Lung (tissue), 12 donors: ENCODE results near the gene FAM117B. TPM values are rescaled to one million over a fixed set of nuclear protein-coding genes. Genes with fewer than 3 reads are reported as not detected.

Experiments used
- ATAC-seq: fragments of 200-7000 bp; cut with Tn5 transposase; one replicate; pipeline ENCODE4 v1.9.1; 2020; ENCODE audit warnings: moderate number of reproducible peaks; ENCODE audit not compliant: insufficient read depth, low FRiP score
- DNase-seq, 3 donors: peaks; one replicate each; pipeline ENCODE4 v3.0.0-alpha.2; 2013 to 2017
- H3K27ac ChIP-seq, 2 donors: one replicate each; pipeline ENCODE4 v1.5.1; 2013; ENCODE audit warnings: mild to moderate bottlenecking in 2 of 2, moderate library complexity in 2 of 2, control low read depth in 1 of 2, inconsistent platforms in 1 of 2, low read depth in 1 of 2, low read length in 1 of 2
- H3K27me3 ChIP-seq, 3 donors: one replicate each; pipeline ENCODE4 v1.5.1; 2013; ENCODE audit warnings: low read length in 2 of 3; ENCODE audit not compliant: control insufficient read depth in 3 of 3, insufficient read depth in 3 of 3
- H3K36me3 ChIP-seq, 4 donors: one replicate each; pipeline ENCODE4 v1.5.1; 2013; ENCODE audit warnings: low read length in 4 of 4, mild to moderate bottlenecking in 1 of 4, moderate library complexity in 1 of 4; ENCODE audit not compliant: control insufficient read depth in 4 of 4, insufficient read depth in 4 of 4
- H3K4me1 ChIP-seq, 5 donors: one replicate each; pipeline ENCODE4 v1.5.1; 2013; ENCODE audit warnings: low read length in 5 of 5, mild to moderate bottlenecking in 2 of 5, moderate library complexity in 1 of 5; ENCODE audit not compliant: control insufficient read depth in 5 of 5, insufficient read depth in 5 of 5
- H3K4me3 ChIP-seq: one replicate; pipeline ENCODE4 v1.5.1; 2013; ENCODE audit warnings: mild to moderate bottlenecking, control low read depth, moderate library complexity
- H3K9ac ChIP-seq, 2 donors: one replicate each; pipeline ENCODE4 v1.5.1; 2013; ENCODE audit warnings: low read length in 2 of 2, control low read depth in 1 of 2; ENCODE audit not compliant: insufficient read depth in 1 of 2
- H3K9me3 ChIP-seq, 4 donors: one replicate each; pipeline ENCODE4 v1.5.1; 2013; ENCODE audit warnings: low read length in 3 of 4, mild to moderate bottlenecking in 1 of 4, moderate library complexity in 1 of 4; ENCODE audit not compliant: control insufficient read depth in 4 of 4, insufficient read depth in 3 of 4
- CTCF ChIP-seq: IDR thresholded peaks from 2 replicates; pipeline ENCODE4 v1.5.1; 2012; ENCODE audit warnings: mild to moderate bottlenecking; ENCODE audit errors: control extremely low read depth, extremely low read depth
- WGBS, 2 donors: extraction: QIAGEN DNeasy Blood & Tissue Kit; methylation state at CpG; one replicate each; pipeline ENCODE4 v1.1.7; 2013; 5-methylcytosine and 5-hydroxymethylcytosine counted together
- polyA plus RNA-seq, 2 donors: library from polyadenylated mRNA; stranded (reverse); fragments of 200-250 nt; gene quantifications; one replicate each; pipeline ENCODE4 v1.2.1, GENCODE V29; 2013
- total RNA-seq, 2 donors: library from RNA; depleted of rRNA in 1 of 2; stranded (reverse); fragments of >200 nt in 1 of 2; gene quantifications; one replicate each; pipeline ENCODE4 v1.2.1, GENCODE V29; 2014 to 2021
- donor health status: control.
- donor health status: control.
- donor health status: Bipolar disorder and iron deficiency.
- donor health status: healthy.
- donor health status: DM: yes; HTN: yes; CAD: no.

Gene FAM117B
- total and polyA plus RNA-seq, 4 donors = 1.4 to 19.9 (median 4.5) TPM

- no peaks in the 10 kb centered on the region for H3K9me3 ChIP-seq
- no peaks in the 10 kb centered on the region for H3K36me3 ChIP-seq
- DNase-seq (no peak), ATAC-seq (no peak)
- no peak overlapping the region for H3K4me3 ChIP-seq
- H3K4me1 ChIP-seq = peaks cover 0 to 14% (median 4%) of the 10 kb centered on the region in 5 donors
- whole genome bisulfite sequencing, 2 donors = 88 to 96% methylated on average over 4 of the region's 4 CpGs
- H3K9ac ChIP-seq = no peak overlapping the region
- no peaks in the 10 kb centered on the region for H3K27me3 ChIP-seq
- H3K27ac ChIP-seq = no peak overlapping the region
- no peak for TF ChIP-seq CTCF
Observed at GRCh38 chr2:202653890-202654289, 19.1 kb downstream of the FAM117B start.

- DNase-seq = no peak
- Histone ChIP-seq H3K9me3 (no peaks in the 10 kb centered on the region), H3K36me3 (no peaks in the 10 kb centered on the region), H3K4me3 (no peak overlapping the region), H3K4me1 (peaks cover 0 to 14% (median 5%) of the 10 kb centered on the region in 5 donors), H3K9ac (no peak overlapping the region), H3K27me3 (no peaks in the 10 kb centered on the region), H3K27ac (no peak overlapping the region)
- ATAC-seq = no peak
- TF ChIP-seq CTCF = no peak
Observed at GRCh38 chr2:202657876-202658275, 23.1 kb downstream of the FAM117B start.

- 88 to 92% methylated on average over 2 of the region's 2 CpGs for WGBS, 2 donors
- Histone ChIP-seq H3K36me3 (peaks cover 0 to 2% (median 0%) of the 10 kb centered on the region in 4 donors), H3K9me3 (no peaks in the 10 kb centered on the region), H3K9ac (no peak overlapping the region), H3K4me3 (no peak overlapping the region), H3K4me1 (peaks cover 0 to 8% (median 2%) of the 10 kb centered on the region in 5 donors), H3K27me3 (no peaks in the 10 kb centered on the region), H3K27ac (no peak overlapping the region)
- DNase-seq = no peak
- ATAC-seq = no peak
- TF ChIP-seq CTCF = no peak
Observed at GRCh38 chr2:202660796-202661195, 26.0 kb downstream of the FAM117B start.

- no peak overlapping the region for H3K27ac ChIP-seq
- no peak overlapping the region for H3K4me3 ChIP-seq
- no peak for TF ChIP-seq CTCF
- no peaks in the 10 kb centered on the region for H3K9me3 ChIP-seq
- 71 to 78% methylated on average over 1 of the region's 1 CpG for WGBS, 2 donors
- DNase-seq (no peak), ATAC-seq (no peak)
- H3K4me1 ChIP-seq = peaks cover 0 to 5% (median 0%) of the 10 kb centered on the region in 5 donors
- no peaks in the 10 kb centered on the region for H3K27me3 ChIP-seq
- no peak overlapping the region for H3K9ac ChIP-seq
- no peaks in the 10 kb centered on the region for H3K36me3 ChIP-seq
Observed at GRCh38 chr2:202669841-202670240, 35.1 kb downstream of the FAM117B start.
